Measurements from ENCODE around the gene TBX4.

DNA sequence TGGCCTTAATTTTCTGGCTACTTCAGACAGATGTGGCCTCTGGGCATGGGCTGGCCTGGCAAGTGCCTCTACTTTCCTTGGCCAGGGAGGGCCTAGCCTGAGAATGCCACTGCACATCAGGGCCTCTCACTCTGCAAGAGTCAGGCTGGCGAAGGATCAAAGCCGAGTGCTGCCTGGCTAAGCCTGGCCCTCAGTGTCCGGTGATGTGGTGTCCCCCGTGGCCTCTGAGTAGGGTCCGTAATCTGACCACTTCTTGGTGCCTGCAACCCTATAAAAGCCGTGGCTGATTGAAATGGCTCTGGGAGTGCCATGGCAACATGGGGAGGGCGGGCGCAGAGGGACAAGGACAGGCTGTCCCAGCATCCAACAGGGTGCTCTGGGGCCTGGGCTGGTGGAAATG, 30.2 kb downstream of the TBX4 start:
- TF ChIP-seq, protein P1, sequence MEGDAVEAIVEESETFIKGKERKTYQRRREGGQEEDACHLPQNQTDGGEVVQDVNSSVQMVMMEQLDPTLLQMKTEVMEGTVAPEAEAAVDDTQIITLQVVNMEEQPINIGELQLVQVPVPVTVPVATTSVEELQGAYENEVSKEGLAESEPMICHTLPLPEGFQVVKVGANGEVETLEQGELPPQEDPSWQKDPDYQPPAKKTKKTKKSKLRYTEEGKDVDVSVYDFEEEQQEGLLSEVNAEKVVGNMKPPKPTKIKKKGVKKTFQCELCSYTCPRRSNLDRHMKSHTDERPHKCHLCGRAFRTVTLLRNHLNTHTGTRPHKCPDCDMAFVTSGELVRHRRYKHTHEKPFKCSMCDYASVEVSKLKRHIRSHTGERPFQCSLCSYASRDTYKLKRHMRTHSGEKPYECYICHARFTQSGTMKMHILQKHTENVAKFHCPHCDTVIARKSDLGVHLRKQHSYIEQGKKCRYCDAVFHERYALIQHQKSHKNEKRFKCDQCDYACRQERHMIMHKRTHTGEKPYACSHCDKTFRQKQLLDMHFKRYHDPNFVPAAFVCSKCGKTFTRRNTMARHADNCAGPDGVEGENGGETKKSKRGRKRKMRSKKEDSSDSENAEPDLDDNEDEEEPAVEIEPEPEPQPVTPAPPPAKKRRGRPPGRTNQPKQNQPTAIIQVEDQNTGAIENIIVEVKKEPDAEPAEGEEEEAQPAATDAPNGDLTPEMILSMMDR (IDR thresholded peaks at IDR 0.05): no peak
- TF ChIP-seq EP300 (IDR thresholded peaks at IDR 0.05) (no peak), POLR2A (IDR thresholded peaks at IDR 0.05; ENCODE audit: low read depth) (no peak)
